ENCODE data around the gene RMND1.

GRCh38 chr6:151417477-151417876 lies 34.4 kb downstream of the RMND1 start:
- TF ChIP-seq CTCF (conservative IDR thresholded peaks at IDR 0.05) (no peak), EZH2 (IDR thresholded peaks at IDR 0.05; ENCODE audit: low read depth) (no peak)

Data from PC-9 (cell line).